ENCODE data around the gene ZFYVE21.

The ZFYVE21 gene

GRCh38 chr14:103739793-103740501 lies 24.3 kb downstream of the ZFYVE21 start:
- no peak for DNase-seq

GRCh38 chr14:103740991-103741689 lies 25.5 kb downstream of the ZFYVE21 start:
- no peak for DNase-seq

GRCh38 chr14:103741876-103742275 lies 26.3 kb downstream of the ZFYVE21 start:
- no peak for DNase-seq

- no peak for DNase-seq
Observed at GRCh38 chr14:103742499-103743255, 27.1 kb downstream of the ZFYVE21 start.

- DNase-seq: no peak
Observed at GRCh38 chr14:103743691-103744090, 28.1 kb downstream of the ZFYVE21 start.

- no peak for DNase-seq
Observed at GRCh38 chr14:103744621-103745395, 29.2 kb downstream of the ZFYVE21 start.

- no peak for DNase-seq
Observed at GRCh38 chr14:103745424-103745823, 29.8 kb downstream of the ZFYVE21 start.

GRCh38 chr14:103746701-103747100 lies 31.1 kb downstream of the ZFYVE21 start:
- DNase-seq: no peak

- no peak for DNase-seq
Observed at GRCh38 chr14:103748534-103748857, 32.9 kb downstream of the ZFYVE21 start.

- no peak for DNase-seq
Observed at GRCh38 chr14:103749452-103749851, 33.8 kb downstream of the ZFYVE21 start.

GRCh38 chr14:103749860-103750259 lies 34.2 kb downstream of the ZFYVE21 start:
- DNase-seq: no peak

- no peak for DNase-seq
Observed at GRCh38 chr14:103753774-103754173, 38.2 kb downstream of the ZFYVE21 start.

- no peak for DNase-seq
Observed at GRCh38 chr14:103755060-103755459, 39.5 kb downstream of the ZFYVE21 start.

- DNase-seq: no peak
Observed at GRCh38 chr14:103758059-103758776, 42.6 kb downstream of the ZFYVE21 start.

GRCh38 chr14:103762036-103762435 lies 46.4 kb downstream of the ZFYVE21 start:
- DNase-seq: no peak

- no peak for DNase-seq
Observed at GRCh38 chr14:103762541-103762940, 46.9 kb downstream of the ZFYVE21 start.

GRCh38 chr14:103763730-103764488 lies 48.3 kb downstream of the ZFYVE21 start:
- DNase-seq: no peak

GRCh38 chr14:103765526-103765925 lies 49.9 kb downstream of the ZFYVE21 start:
- no peak for DNase-seq

- no peak for DNase-seq
Observed at GRCh38 chr14:103767336-103767894, 51.8 kb downstream of the ZFYVE21 start.

GRCh38 chr14:103770500-103770899 lies 54.9 kb downstream of the ZFYVE21 start:
- DNase-seq: no peak

- DNase-seq: no peak
Observed at GRCh38 chr14:103770902-103771301, 55.3 kb downstream of the ZFYVE21 start.
